ENCODE data around the gene ADAMTSL3.

ADAMTSL3 gene

GRCh38 chr15:83889995-83890394 lies 236.1 kb downstream of the ADAMTSL3 start:
- no peak for FAIRE-seq

GRCh38 chr15:83890587-83890986 lies 236.7 kb downstream of the ADAMTSL3 start:
- no peak for FAIRE-seq

- FAIRE-seq, result no peak
These were observed 238.6 kb downstream of the ADAMTSL3 start for GRCh38 chr15:83892498-83892897.

DNA sequence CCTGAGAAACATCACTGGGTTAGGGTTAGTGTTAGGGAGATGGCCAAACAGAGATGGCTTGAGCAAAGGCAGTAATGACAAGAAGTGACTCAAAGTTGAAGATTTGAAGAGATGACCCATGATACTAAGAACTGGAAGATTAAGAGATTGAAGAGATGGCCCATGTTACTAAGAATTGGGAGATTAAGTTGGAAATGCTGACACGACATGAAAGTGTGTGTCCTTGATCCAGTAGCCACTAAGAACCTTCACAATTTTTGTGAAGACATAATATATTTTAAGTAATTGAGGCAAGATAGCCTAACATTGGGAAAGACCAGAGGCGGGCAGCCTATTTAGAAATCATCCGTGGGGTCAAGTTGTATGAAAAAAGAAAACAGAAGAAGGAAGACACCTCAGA lies 239.4 kb downstream of the ADAMTSL3 start:
- FAIRE-seq, result no peak

- no peak for FAIRE-seq
These were observed 243.1 kb downstream of the ADAMTSL3 start for GRCh38 chr15:83897037-83897436.

DNA sequence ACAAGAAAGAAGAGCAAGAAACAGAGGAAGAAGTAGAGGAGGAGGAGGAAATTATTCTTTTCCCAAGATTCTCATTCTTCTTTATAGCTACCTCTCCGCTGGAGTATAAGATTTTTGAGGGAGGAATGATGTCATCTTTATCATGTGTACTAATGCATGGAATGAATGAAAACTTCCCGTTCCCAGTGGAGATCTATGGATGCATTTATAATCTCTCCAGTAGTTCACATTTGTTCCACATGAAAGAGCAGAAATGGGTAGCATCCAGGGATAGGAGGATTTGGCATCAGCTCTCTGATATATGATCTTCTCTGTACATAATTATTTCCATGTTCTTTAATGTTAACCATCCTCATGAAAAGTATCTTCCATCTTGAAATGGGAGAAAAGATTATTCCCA lies 244.4 kb downstream of the ADAMTSL3 start:
- no peak for FAIRE-seq

GRCh38 chr15:83899670-83900069 lies 245.7 kb downstream of the ADAMTSL3 start:
- no peak for FAIRE-seq

- no peak for FAIRE-seq
These were observed 250.5 kb downstream of the ADAMTSL3 start for GRCh38 chr15:83904107-83905040.

GRCh38 chr15:83905556-83906273 lies 251.8 kb downstream of the ADAMTSL3 start:
- FAIRE-seq, result no peak

DNA sequence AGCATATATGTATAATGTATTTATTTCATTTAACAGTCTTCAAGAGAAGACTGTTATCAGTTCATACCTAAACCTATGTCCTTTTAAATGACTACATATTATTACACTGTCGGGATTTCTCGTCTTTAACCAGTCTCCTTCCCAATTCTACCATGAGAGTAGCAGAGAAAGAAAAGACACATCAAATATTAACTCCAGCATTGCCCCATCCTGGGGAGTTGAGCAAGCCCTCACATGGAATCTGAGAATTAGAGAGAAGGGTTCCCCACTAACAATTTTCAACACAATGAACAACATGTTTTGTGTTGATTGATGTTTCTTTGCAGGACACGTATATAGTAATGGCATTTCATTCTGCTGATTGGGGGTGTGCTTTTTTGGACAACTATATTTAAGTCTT lies 257.4 kb downstream of the ADAMTSL3 start:
- FAIRE-seq, result no peak

- no peak for FAIRE-seq
These were observed 258.4 kb downstream of the ADAMTSL3 start for GRCh38 chr15:83912343-83912742.

- FAIRE-seq, result no peak
These were observed 259.2 kb downstream of the ADAMTSL3 start for GRCh38 chr15:83913034-83913632.

- no peak for FAIRE-seq
These were observed 261.0 kb downstream of the ADAMTSL3 start for GRCh38 chr15:83914906-83915305.

GRCh38 chr15:83917432-83917831 lies 263.5 kb downstream of the ADAMTSL3 start:
- FAIRE-seq, result no peak

- no peak for FAIRE-seq
These were observed 264.1 kb downstream of the ADAMTSL3 start for GRCh38 chr15:83918011-83918410.

DNA sequence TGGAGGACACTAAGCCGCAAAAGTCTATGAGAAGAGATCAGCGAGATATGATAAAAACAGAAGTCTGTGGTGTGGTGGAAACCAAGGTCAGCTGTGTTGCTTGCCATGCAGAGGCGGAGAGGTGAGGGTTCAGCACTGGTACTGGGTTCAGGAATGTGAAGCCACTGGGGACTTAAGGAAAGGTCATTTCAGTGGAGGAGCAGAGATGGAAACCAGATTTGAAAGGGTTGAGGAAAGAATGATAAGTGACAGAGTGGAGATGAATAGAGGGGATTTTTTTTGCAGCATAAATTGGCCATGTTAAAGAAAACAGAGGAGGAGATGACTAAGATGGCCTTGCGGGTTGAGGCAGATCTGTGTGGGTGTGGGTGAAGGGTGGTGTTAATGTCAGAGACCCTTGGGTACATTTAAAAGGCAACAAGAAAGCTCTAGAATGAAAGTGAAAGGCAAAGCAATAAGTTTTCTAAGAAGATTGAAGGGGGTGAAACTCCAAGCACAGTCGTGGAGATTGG lies 265.5 kb downstream of the ADAMTSL3 start:
- FAIRE-seq, result no peak

DNA sequence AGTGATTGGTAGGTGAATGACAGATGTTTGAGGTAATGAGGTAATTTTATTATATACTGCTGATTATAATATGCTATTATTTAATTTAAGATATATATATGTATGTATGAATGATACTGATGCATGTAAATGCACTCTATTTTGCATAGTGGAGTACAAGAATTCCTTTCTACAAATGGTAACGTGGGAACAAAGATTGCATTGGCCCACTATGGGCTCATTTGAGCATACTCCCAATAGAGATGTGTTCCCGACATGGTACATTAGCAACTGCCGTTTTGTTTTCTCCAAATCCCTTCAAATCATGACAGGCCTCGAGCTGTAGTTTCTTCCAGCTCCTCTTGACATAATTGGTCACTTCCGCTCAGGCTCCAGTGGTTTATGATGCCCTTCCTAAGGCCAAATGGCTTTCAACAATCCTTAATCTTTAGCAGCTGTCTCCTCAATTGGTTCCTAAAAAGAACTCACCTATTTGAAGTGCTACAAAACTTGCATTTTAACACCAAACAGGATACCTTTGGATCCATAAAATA lies 266.1 kb downstream of the ADAMTSL3 start:
- FAIRE-seq, result no peak

- no peak for FAIRE-seq
These were observed 268.8 kb downstream of the ADAMTSL3 start for GRCh38 chr15:83922649-83923294.

GRCh38 chr15:83926116-83926515 lies 272.2 kb downstream of the ADAMTSL3 start:
- FAIRE-seq, result no peak

- FAIRE-seq, result no peak
These were observed 273.9 kb downstream of the ADAMTSL3 start for GRCh38 chr15:83927704-83928391.

- FAIRE-seq, result no peak
These were observed 274.4 kb downstream of the ADAMTSL3 start for GRCh38 chr15:83928392-83928734.

- no peak for FAIRE-seq
These were observed 275.0 kb downstream of the ADAMTSL3 start for GRCh38 chr15:83928878-83929418.
